Measurements from ENCODE around the gene RETREG1.

Gene RETREG1

GRCh38 chr5:16525651-16526050, 91.1 kb downstream of the RETREG1 start:
- DNase-seq (ENCODE audit: extremely low spot score), result no peak
- TF ChIP-seq NFRKB (IDR thresholded peaks at IDR 0.05), result no peak
- TF ChIP-seq FOXK2 (IDR thresholded peaks at IDR 0.05), result no peak
- TF ChIP-seq ZNF384 (IDR thresholded peaks at IDR 0.05), result no peak
- TF ChIP-seq PKNOX1 (IDR thresholded peaks at IDR 0.05), result no peak
- TF ChIP-seq CTBP1 (IDR thresholded peaks at IDR 0.05; ENCODE audit: borderline replicate concordance), result no peak
- no peak for TF ChIP-seq L3MBTL2 (conservative IDR thresholded peaks at IDR 0.05)
- no peak for TF ChIP-seq SUZ12 (IDR thresholded peaks at IDR 0.05)
- TF ChIP-seq LEF1 (IDR thresholded peaks at IDR 0.05; ENCODE audit: borderline replicate concordance), result no peak
- TF ChIP-seq HDGF (IDR thresholded peaks at IDR 0.05; ENCODE audit: borderline replicate concordance), result no peak
- no peak for TF ChIP-seq SP1 (IDR thresholded peaks at IDR 0.05)
- TF ChIP-seq BHLHE40 (IDR thresholded peaks at IDR 0.05; ENCODE audit: borderline replicate concordance), result no peak
- no peak for TF ChIP-seq FOXA1 (IDR thresholded peaks at IDR 0.05)
- no peak for TF ChIP-seq TARDBP (IDR thresholded peaks at IDR 0.05)
- TF ChIP-seq ARNT (IDR thresholded peaks at IDR 0.05), result no peak
- TF ChIP-seq ELF4 (IDR thresholded peaks at IDR 0.05), result no peak
- no peak for TF ChIP-seq FOXM1 (IDR thresholded peaks at IDR 0.05; ENCODE audit: borderline replicate concordance)
- ChIA-PET CTCF (no interaction called here), POLR2A (no interaction called here)

DNA sequence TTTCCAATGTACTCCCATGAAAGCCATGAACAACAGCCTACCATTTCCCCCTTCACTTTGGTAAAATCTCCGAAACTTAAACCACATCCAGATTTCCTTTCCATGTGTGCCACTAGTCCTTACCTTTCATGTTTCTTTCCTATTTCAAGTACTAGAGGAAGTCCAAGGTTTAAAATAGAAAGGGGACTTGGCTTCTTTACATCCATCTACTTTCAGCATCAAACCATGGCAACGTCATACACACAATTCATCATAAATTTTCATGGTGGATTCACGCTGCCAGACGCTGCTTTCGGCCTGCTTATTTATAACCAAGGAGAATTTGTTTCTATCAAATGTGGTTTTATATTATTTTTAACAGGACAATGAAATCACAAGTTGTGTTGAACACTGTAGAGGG, 92.5 kb downstream of the RETREG1 start:
- CTCF ChIA-PET, result no interaction called here
- TF ChIP-seq FOXK2 (IDR thresholded peaks at IDR 0.05), result no peak
- TF ChIP-seq FOXM1 (IDR thresholded peaks at IDR 0.05; ENCODE audit: borderline replicate concordance), result no peak
- no peak for TF ChIP-seq L3MBTL2 (conservative IDR thresholded peaks at IDR 0.05)
- no peak for TF ChIP-seq ELF4 (IDR thresholded peaks at IDR 0.05)
- no peak for TF ChIP-seq HDGF (IDR thresholded peaks at IDR 0.05; ENCODE audit: borderline replicate concordance)
- TF ChIP-seq ZNF384 (IDR thresholded peaks at IDR 0.05), result no peak
- TF ChIP-seq LEF1 (IDR thresholded peaks at IDR 0.05; ENCODE audit: borderline replicate concordance), result no peak
- no peak for TF ChIP-seq ARNT (IDR thresholded peaks at IDR 0.05)
- TF ChIP-seq PKNOX1 (IDR thresholded peaks at IDR 0.05), result no peak
- TF ChIP-seq FOXA1 (IDR thresholded peaks at IDR 0.05), result no peak
- TF ChIP-seq CTBP1 (IDR thresholded peaks at IDR 0.05; ENCODE audit: borderline replicate concordance), result no peak
- no peak for TF ChIP-seq BHLHE40 (IDR thresholded peaks at IDR 0.05; ENCODE audit: borderline replicate concordance)
- no peak for TF ChIP-seq SP1 (IDR thresholded peaks at IDR 0.05)
- POLR2A ChIA-PET, result no interaction called here
- DNase-seq (ENCODE audit: extremely low spot score), result no peak

GRCh38 chr5:16521521-16522483, 95.0 kb downstream of the RETREG1 start:
- CTCF ChIA-PET, result no interaction called here
- no peak for TF ChIP-seq ELF4 (IDR thresholded peaks at IDR 0.05)
- TF ChIP-seq HDGF (IDR thresholded peaks at IDR 0.05; ENCODE audit: borderline replicate concordance), result no peak
- TF ChIP-seq PKNOX1 (IDR thresholded peaks at IDR 0.05), result no peak
- no peak for TF ChIP-seq SP1 (IDR thresholded peaks at IDR 0.05)
- no peak for TF ChIP-seq FOXA1 (IDR thresholded peaks at IDR 0.05)
- no peak for TF ChIP-seq FOXK2 (IDR thresholded peaks at IDR 0.05)
- no peak for TF ChIP-seq TARDBP (IDR thresholded peaks at IDR 0.05)
- no peak for TF ChIP-seq NFRKB (IDR thresholded peaks at IDR 0.05)
- no peak for TF ChIP-seq ARNT (IDR thresholded peaks at IDR 0.05)
- no peak for TF ChIP-seq L3MBTL2 (conservative IDR thresholded peaks at IDR 0.05)
- no peak for TF ChIP-seq SUZ12 (IDR thresholded peaks at IDR 0.05)
- TF ChIP-seq CTBP1 (IDR thresholded peaks at IDR 0.05; ENCODE audit: borderline replicate concordance), result no peak
- no peak for TF ChIP-seq ZNF384 (IDR thresholded peaks at IDR 0.05)
- no peak for TF ChIP-seq FOXM1 (IDR thresholded peaks at IDR 0.05; ENCODE audit: borderline replicate concordance)
- TF ChIP-seq LEF1 (IDR thresholded peaks at IDR 0.05; ENCODE audit: borderline replicate concordance), result no peak
- no peak for TF ChIP-seq BHLHE40 (IDR thresholded peaks at IDR 0.05; ENCODE audit: borderline replicate concordance)
- no peak for DNase-seq (ENCODE audit: extremely low spot score)
- POLR2A ChIA-PET, result no interaction called here

DNA sequence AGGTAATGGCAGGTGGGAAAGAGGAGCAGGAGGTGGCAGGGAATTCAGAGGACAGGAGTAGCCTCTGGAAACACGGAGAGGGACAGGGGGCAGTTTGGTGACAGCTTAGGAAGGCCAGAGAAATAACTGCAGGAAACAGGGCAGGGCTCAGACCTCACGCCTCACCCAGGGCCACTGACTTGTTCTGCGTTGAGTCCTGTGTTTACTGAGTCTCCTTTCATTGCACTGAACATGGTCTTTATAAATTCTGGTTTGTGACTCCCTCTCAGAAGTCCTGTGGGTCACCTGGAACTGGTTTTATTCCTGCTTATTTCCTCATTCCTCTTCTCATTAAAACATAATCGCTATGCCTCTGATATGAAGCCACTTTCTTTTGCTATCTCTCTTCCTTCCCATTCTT, 96.0 kb downstream of the RETREG1 start:
- ChIA-PET CTCF (no interaction called here), POLR2A (no interaction called here)
- TF ChIP-seq HDGF (IDR thresholded peaks at IDR 0.05; ENCODE audit: borderline replicate concordance) (no peak), PKNOX1 (IDR thresholded peaks at IDR 0.05) (no peak), L3MBTL2 (conservative IDR thresholded peaks at IDR 0.05) (no peak), ZNF384 (IDR thresholded peaks at IDR 0.05) (no peak), TARDBP (IDR thresholded peaks at IDR 0.05) (no peak), SUZ12 (IDR thresholded peaks at IDR 0.05) (no peak), ELF4 (IDR thresholded peaks at IDR 0.05) (no peak), LEF1 (IDR thresholded peaks at IDR 0.05; ENCODE audit: borderline replicate concordance) (no peak), ARNT (IDR thresholded peaks at IDR 0.05) (no peak), FOXK2 (IDR thresholded peaks at IDR 0.05) (no peak), NFRKB (IDR thresholded peaks at IDR 0.05) (no peak), BHLHE40 (IDR thresholded peaks at IDR 0.05; ENCODE audit: borderline replicate concordance) (no peak), FOXM1 (IDR thresholded peaks at IDR 0.05; ENCODE audit: borderline replicate concordance) (no peak), FOXA1 (IDR thresholded peaks at IDR 0.05) (no peak)
- DNase-seq (ENCODE audit: extremely low spot score), result no peak

GRCh38 chr5:16519435-16519834, 97.4 kb downstream of the RETREG1 start:
- no peak for TF ChIP-seq LEF1 (IDR thresholded peaks at IDR 0.05; ENCODE audit: borderline replicate concordance)
- no peak for TF ChIP-seq SUZ12 (IDR thresholded peaks at IDR 0.05)
- no peak for TF ChIP-seq SP1 (IDR thresholded peaks at IDR 0.05)
- no peak for TF ChIP-seq FOXK2 (IDR thresholded peaks at IDR 0.05)
- no peak for TF ChIP-seq BHLHE40 (IDR thresholded peaks at IDR 0.05; ENCODE audit: borderline replicate concordance)
- POLR2A ChIA-PET, result no interaction called here
- DNase-seq (ENCODE audit: extremely low spot score), result no peak
- CTCF ChIA-PET, result no interaction called here

Measured in HEK293T (cell line).